HEK293 (cell line): ENCODE measurements around the gene SGMS1.
"Not testable (repeated sequence)": the region's sequence is repeated elsewhere in the genome, so short reads cannot be mapped to it uniquely, and the experiment has no call there.

Experiments
- CTCF ChIP-seq: fragments of 450-650 bp; formaldehyde crosslinking; IDR thresholded peaks from 2 replicates; pipeline ENCODE4 v1.5.1; 2016; ENCODE audit warnings: missing biosample characterization, missing genetic modification characterization
- REPIN1 ChIP-seq: fragments of 450-650 bp; formaldehyde crosslinking; IDR thresholded peaks from 2 replicates; pipeline ENCODE4 v1.5.1; 2017; ENCODE audit warnings: missing biosample characterization, missing genetic modification characterization, low read depth
- SALL2 ChIP-seq: fragments of 450-650 bp; formaldehyde crosslinking; IDR thresholded peaks from 2 replicates; pipeline ENCODE4 v1.5.0; 2017; ENCODE audit warnings: missing biosample characterization, mild to moderate bottlenecking, missing genetic modification characterization, borderline replicate concordance
- TRIM28 ChIP-seq: IDR thresholded peaks from 2 replicates; pipeline ENCODE4 v1.6.1; 2011; ENCODE audit warnings: low read length, control low read depth, borderline replicate concordance
- WT1 ChIP-seq: fragments of 450-650 bp; formaldehyde crosslinking; IDR thresholded peaks from 2 replicates; pipeline ENCODE4 v1.5.1; 2016; ENCODE audit warnings: missing biosample characterization, missing genetic modification characterization
- ZBTB7A ChIP-seq: fragments of 450-650 bp; formaldehyde crosslinking; IDR thresholded peaks from 2 replicates; pipeline ENCODE4 v1.5.1; 2016; ENCODE audit warnings: low read depth, missing biosample characterization, missing genetic modification characterization
- ZNF292 ChIP-seq: fragments of 450-650 bp; formaldehyde crosslinking; IDR thresholded peaks from 2 replicates; pipeline ENCODE4 v1.5.1; 2016; ENCODE audit warnings: low read depth, missing biosample characterization, missing genetic modification characterization, borderline replicate concordance
- ZNF404 ChIP-seq: fragments of 450-650 bp; formaldehyde crosslinking; IDR thresholded peaks from 2 replicates; pipeline ENCODE4 v1.5.1; 2017; ENCODE audit warnings: missing biosample characterization, missing genetic modification characterization
- ZNF549 ChIP-seq: fragments of 450-650 bp; IDR thresholded peaks from 2 replicates; pipeline ENCODE4 v1.5.1; 2018; ENCODE audit warnings: missing biosample characterization, missing genetic modification characterization, mild to moderate bottlenecking, inconsistent platforms, moderate library complexity
- ZNF747 ChIP-seq: fragments of 450-650 bp; formaldehyde crosslinking; IDR thresholded peaks from 2 replicates; pipeline ENCODE4 v1.5.1; 2016; ENCODE audit warnings: missing biosample characterization, missing genetic modification characterization
- ZNF776 ChIP-seq: fragments of 450-650 bp; formaldehyde crosslinking; IDR thresholded peaks from 2 replicates; pipeline ENCODE4 v1.5.0; 2017; ENCODE audit warnings: missing biosample characterization, missing genetic modification characterization, borderline replicate concordance
- ZNF785 ChIP-seq: fragments of 450-650 bp; formaldehyde crosslinking; IDR thresholded peaks from 2 replicates; pipeline ENCODE4 v1.5.1; 2016; ENCODE audit warnings: missing biosample characterization, missing genetic modification characterization
- ZSCAN5A ChIP-seq: fragments of 450-650 bp; formaldehyde crosslinking; IDR thresholded peaks from 2 replicates; pipeline ENCODE4 v1.5.1; 2016; ENCODE audit warnings: missing biosample characterization, missing genetic modification characterization

- TF ChIP-seq TRIM28; ZNF747 (tag by site-specific recombination); SALL2 (tag by site-specific recombination); ZNF292 (tag by site-specific recombination); ZBTB7A (tag by site-specific recombination); ZNF549 (tag by site-specific recombination); CTCF (tag by site-specific recombination); ZNF776 (tag by site-specific recombination); ZNF785 (tag by site-specific recombination); ZSCAN5A; WT1 (tag by site-specific recombination); REPIN1 (tag by site-specific recombination); ZNF404 (tag by site-specific recombination): not testable (repeated sequence)
Measured at GRCh38 chr10:50355693-50356480, 267.9 kb downstream of the SGMS1 start.
